Peyer's patch (tissue), 4 donors: Measurements from ENCODE around the gene ZNF443.

ENCODE experiments used
- CTCF ChIP-seq, 6 experiments: fragments of 450-650 bp in 4 of 6; fragments of 200-600 bp in 2 of 6; sonication (generic) in 1 of 6; IDR thresholded peaks; one replicate each; pipeline ENCODE4 v1.5.1; 2017 to 2019; ENCODE audit warnings: antibody characterized with exemption in 6 of 6, mild to moderate bottlenecking in 3 of 6, moderate library complexity in 1 of 6
- POLR2A ChIP-seq, 2 donors: fragments of 450-650 bp; IDR thresholded peaks; one replicate each; pipeline ENCODE4 v1.5.1; 2017; ENCODE audit warnings: antibody characterized with exemption in 2 of 2, mild to moderate bottlenecking in 2 of 2, moderate library complexity in 2 of 2

- TF ChIP-seq CTCF (IDR thresholded peaks at IDR 0.05): no peak
- TF ChIP-seq POLR2A (IDR thresholded peaks at IDR 0.05): no peak
Measured at GRCh38 chr19:12380444-12380737, 60.4 kb downstream of the ZNF443 start.
